MCF 10A (cell line): ENCODE data around the gene ZNF692. TPM values are rescaled to one million over a fixed set of nuclear protein-coding genes. Genes with fewer than 3 reads are reported as not detected.

Experiments used
- BruUV-seq: library from RNA; stranded (reverse); fragments of 400-500 nt; replicated peaks from 2 replicates; lab custom pipeline; 2021; lab: Mats Ljungman, UMichigan
- CTCF ChIA-PET: fragments of 300-600 bp; sonication (Branson Sonifier 250); formaldehyde crosslinking; extraction: SDS; loops from one replicate; lab custom pipeline; 2021; ENCODE audit warnings: antibody characterized with exemption, inconsistent platforms; lab: Yijun Ruan, JAX
- POLR2A ChIA-PET: fragments of 300-600, 350-650 bp; sonication (Branson Sonifier 250); formaldehyde crosslinking; extraction: SDS; loops from one replicate; lab custom pipeline; 2020; ENCODE audit warnings: antibody characterized with exemption, inconsistent platforms; lab: Yijun Ruan, JAX
- DNase-seq: peaks from one replicate; pipeline ENCODE4 v3.0.0-alpha.2; 2018; ENCODE audit not compliant: unreplicated experiment
- H3K27ac Mint-ChIP-seq: one replicate; pipeline ENCODE4 v1.8.0; 2022; ENCODE audit warnings: mild to moderate bottlenecking, low read depth, mixed read lengths; ENCODE audit not compliant: unreplicated experiment
- H3K27me3 Mint-ChIP-seq: one replicate; pipeline ENCODE4 v1.8.0; 2022; ENCODE audit warnings: mixed read lengths; ENCODE audit not compliant: insufficient read depth, unreplicated experiment
- H3K36me3 Mint-ChIP-seq: one replicate; pipeline ENCODE4 v1.8.0; 2022; ENCODE audit warnings: mild to moderate bottlenecking, moderate library complexity, mixed read lengths; ENCODE audit not compliant: insufficient read depth, unreplicated experiment
- H3K4me1 Mint-ChIP-seq: one replicate; pipeline ENCODE4 v1.8.0; 2022; ENCODE audit warnings: mixed read lengths; ENCODE audit not compliant: insufficient read depth, unreplicated experiment
- H3K4me3 Mint-ChIP-seq: one replicate; pipeline ENCODE4 v1.8.0; 2022; ENCODE audit warnings: mild to moderate bottlenecking, moderate library complexity, mixed read lengths; ENCODE audit not compliant: unreplicated experiment
- H3K9me3 Mint-ChIP-seq: one replicate; pipeline ENCODE4 v1.8.0; 2022; ENCODE audit warnings: mixed read lengths; ENCODE audit not compliant: unreplicated experiment
- intact Hi-C: fragments of 100-400 bp; cut with micrococcal nuclease; formaldehyde crosslinking; loops from 2 replicates; pipeline ENCODE4 v1.14.1; 2022
- total RNA-seq: library from RNA; stranded (reverse); gene quantifications from 2 replicates; pipeline ENCODE4 v1.2.3, GENCODE V29; 2022
- TF ChIP-seq, protein P1 (sequence below): fragments of 200-600 bp; IDR thresholded peaks from one replicate; pipeline ENCODE4 v1.8.0; 2022; ENCODE audit warnings: antibody characterized with exemption, mild to moderate bottlenecking; ENCODE audit not compliant: unreplicated experiment

Gene ZNF692
- total RNA-seq, 1 experiment from 2014 or later: 103 TPM

GRCh38 chr1:248843687-248844086 is 15.2 kb downstream of the ZNF692 start:
- Mint-ChIP-seq H3K27ac (no peak overlapping the region), H3K4me1 (peaks cover 20% of the 10 kb centered on the region), H3K9me3 (no peaks in the 10 kb centered on the region), H3K4me3 (no peak overlapping the region), H3K27me3 (no peaks in the 10 kb centered on the region), H3K36me3 (peaks cover 36% of the 10 kb centered on the region)
- TF ChIP-seq, protein P1, sequence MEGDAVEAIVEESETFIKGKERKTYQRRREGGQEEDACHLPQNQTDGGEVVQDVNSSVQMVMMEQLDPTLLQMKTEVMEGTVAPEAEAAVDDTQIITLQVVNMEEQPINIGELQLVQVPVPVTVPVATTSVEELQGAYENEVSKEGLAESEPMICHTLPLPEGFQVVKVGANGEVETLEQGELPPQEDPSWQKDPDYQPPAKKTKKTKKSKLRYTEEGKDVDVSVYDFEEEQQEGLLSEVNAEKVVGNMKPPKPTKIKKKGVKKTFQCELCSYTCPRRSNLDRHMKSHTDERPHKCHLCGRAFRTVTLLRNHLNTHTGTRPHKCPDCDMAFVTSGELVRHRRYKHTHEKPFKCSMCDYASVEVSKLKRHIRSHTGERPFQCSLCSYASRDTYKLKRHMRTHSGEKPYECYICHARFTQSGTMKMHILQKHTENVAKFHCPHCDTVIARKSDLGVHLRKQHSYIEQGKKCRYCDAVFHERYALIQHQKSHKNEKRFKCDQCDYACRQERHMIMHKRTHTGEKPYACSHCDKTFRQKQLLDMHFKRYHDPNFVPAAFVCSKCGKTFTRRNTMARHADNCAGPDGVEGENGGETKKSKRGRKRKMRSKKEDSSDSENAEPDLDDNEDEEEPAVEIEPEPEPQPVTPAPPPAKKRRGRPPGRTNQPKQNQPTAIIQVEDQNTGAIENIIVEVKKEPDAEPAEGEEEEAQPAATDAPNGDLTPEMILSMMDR: no peak
- no TSS peak for BruUV-seq
- CTCF ChIA-PET: interaction anchor here (0.6 to 1.0 kb wide), 3 partner anchors 14 to 1351 kb away, joined by 3 read pairs; no protein-coding TSS in a partner anchor
- POLR2A ChIA-PET: interaction anchor here (0.6 to 1.4 kb wide), 3 partner anchors 10 to 30 kb away, joined by 3 to 7 read pairs (median 4); partner anchors contain the start of gene SH3BP5L
- intact Hi-C loops: no loop called here
- no peak for DNase-seq

DNA sequence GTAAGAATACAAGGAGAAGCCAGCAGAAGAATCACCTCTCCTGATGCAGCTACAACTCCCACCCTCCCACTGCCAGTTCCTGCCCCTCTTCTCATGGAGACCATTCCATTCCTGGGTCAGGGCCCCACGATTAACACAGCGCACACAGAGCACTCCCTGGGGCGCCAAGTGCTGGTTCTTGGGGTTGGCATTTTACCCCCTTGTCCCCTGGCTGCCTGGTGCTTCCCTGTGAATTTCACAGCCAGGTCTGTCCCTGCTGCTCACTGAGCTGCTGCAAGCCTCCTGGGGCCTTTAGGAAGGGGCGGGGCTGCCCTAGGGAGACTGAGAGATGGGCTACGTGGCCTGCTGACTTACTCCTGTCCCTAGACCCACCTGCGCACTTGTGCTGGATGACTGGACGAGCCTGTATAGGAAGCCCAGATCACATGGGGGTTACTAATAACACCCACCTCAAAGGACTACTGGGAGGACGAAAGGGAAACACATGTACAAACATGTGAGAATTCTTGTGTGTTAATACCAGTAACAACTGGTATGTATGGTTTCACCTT is 16.0 kb downstream of the ZNF692 start:
- H3K27ac Mint-ChIP-seq: peak overlapping the region; percentile 76
- no peaks in the 10 kb centered on the region for H3K27me3 Mint-ChIP-seq
- DNase-seq: no peak
- H3K36me3 Mint-ChIP-seq: peaks cover 31% of the 10 kb centered on the region
- intact Hi-C loops: no loop called here
- no peaks in the 10 kb centered on the region for H3K9me3 Mint-ChIP-seq
- TF ChIP-seq, protein P1: no peak
- POLR2A ChIA-PET: interaction anchor here (0.7 to 9.1 kb wide), 5 partner anchors 8 to 31 kb away, joined by 4 to 234 read pairs (median 7); partner anchors contain the start of genes SH3BP5L and ZNF692
- CTCF ChIA-PET: interaction anchor here (1.0 to 2.7 kb wide), 4 partner anchors 14 to 33 kb away, joined by 3 to 44 read pairs (median 5); partner anchors contain the start of genes SH3BP5L and ZNF692
- no TSS peak for BruUV-seq
- peaks cover 20% of the 10 kb centered on the region for H3K4me1 Mint-ChIP-seq
- no peak overlapping the region for H3K4me3 Mint-ChIP-seq

DNA sequence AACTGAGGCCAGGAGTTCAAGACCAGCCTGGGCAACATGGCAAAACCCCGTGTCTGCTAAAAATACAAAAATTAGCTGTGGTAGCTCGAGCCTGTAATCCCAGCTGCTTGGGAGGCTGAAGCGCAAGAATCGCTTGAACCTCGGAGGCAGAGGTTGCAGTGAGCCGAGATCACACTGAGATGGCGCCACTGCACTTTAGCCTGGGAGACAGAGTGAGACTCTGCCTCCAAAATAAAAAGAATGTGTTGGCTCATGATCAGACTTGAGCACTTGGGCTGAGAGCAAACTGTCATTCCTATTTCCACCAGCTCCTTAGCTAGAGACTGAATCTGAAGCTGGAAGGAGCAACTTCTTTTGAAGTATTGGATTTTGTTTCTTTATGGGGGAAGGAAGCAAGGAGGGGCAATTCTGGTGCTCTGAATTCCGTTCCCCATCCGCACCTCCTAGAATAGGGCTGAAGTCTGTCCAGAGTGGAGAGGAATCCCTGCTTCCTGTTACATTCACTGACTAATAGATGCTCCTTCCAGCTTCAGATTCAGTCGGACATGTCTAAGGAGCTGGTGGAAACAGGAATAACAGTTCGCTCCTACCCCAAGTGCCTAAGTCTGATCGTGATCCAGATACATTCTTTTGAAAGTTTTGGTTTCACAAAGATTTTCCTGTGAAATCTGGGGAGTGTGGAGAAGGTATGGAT is 17.0 kb downstream of the ZNF692 start:
- peak overlapping the region; percentile 76 for H3K27ac Mint-ChIP-seq
- no peaks in the 10 kb centered on the region for H3K9me3 Mint-ChIP-seq
- H3K36me3 Mint-ChIP-seq: peaks cover 27% of the 10 kb centered on the region
- CTCF ChIA-PET: interaction anchor here (0.6 to 2.7 kb wide), 18 partner anchors 8 to 612 kb away, joined by 3 to 44 read pairs (median 4); partner anchors contain the start of genes SH3BP5L and ZNF692
- POLR2A ChIA-PET: interaction anchor here (1.0 to 9.1 kb wide), 5 partner anchors 9 to 33 kb away, joined by 4 to 234 read pairs (median 11); partner anchors contain the start of genes SH3BP5L and ZNF692
- intact Hi-C loops: no loop called here
- peaks cover 20% of the 10 kb centered on the region for H3K4me1 Mint-ChIP-seq
- no peak overlapping the region for H3K4me3 Mint-ChIP-seq
- no TSS peak for BruUV-seq
- DNase-seq: peak; percentile 73
- TF ChIP-seq, protein P1: peak; percentile 64
- H3K27me3 Mint-ChIP-seq: no peaks in the 10 kb centered on the region

- ChIA-PET POLR2A (interaction anchor here (0.6 to 9.1 kb wide), 5 partner anchors 10 to 32 kb away, joined by 3 to 234 read pairs (median 11); partner anchors contain the start of genes SH3BP5L and ZNF692), CTCF (interaction anchor here (0.6 to 2.7 kb wide), 15 partner anchors 9 to 611 kb away, joined by 3 to 44 read pairs (median 5); partner anchors contain the start of genes SH3BP5L and ZNF692)
- no TSS peak for BruUV-seq
- DNase-seq: no peak
- H3K36me3 Mint-ChIP-seq: peaks cover 18% of the 10 kb centered on the region
- intact Hi-C loops: no loop called here
- no peaks in the 10 kb centered on the region for H3K27me3 Mint-ChIP-seq
- no peaks in the 10 kb centered on the region for H3K9me3 Mint-ChIP-seq
- peaks cover 20% of the 10 kb centered on the region for H3K4me1 Mint-ChIP-seq
- H3K27ac Mint-ChIP-seq: peak overlapping the region; percentile 76
- TF ChIP-seq, protein P1: no peak
- H3K4me3 Mint-ChIP-seq: no peak overlapping the region
Measured at GRCh38 chr1:248840946-248841345, 17.9 kb downstream of the ZNF692 start.
